T1000 (cell line): ENCODE data around the gene GPATCH1.
"Not testable (repeated sequence)": the region's sequence is repeated elsewhere in the genome, so short reads cannot be mapped to it uniquely, and the experiment has no call there.

Experiments used
- DNase-seq: peaks from one replicate; lab custom pipeline; 2025; ENCODE audit warnings: mixed read lengths; lab: John Stamatoyannopoulos, UW

Gene GPATCH1, protein sequence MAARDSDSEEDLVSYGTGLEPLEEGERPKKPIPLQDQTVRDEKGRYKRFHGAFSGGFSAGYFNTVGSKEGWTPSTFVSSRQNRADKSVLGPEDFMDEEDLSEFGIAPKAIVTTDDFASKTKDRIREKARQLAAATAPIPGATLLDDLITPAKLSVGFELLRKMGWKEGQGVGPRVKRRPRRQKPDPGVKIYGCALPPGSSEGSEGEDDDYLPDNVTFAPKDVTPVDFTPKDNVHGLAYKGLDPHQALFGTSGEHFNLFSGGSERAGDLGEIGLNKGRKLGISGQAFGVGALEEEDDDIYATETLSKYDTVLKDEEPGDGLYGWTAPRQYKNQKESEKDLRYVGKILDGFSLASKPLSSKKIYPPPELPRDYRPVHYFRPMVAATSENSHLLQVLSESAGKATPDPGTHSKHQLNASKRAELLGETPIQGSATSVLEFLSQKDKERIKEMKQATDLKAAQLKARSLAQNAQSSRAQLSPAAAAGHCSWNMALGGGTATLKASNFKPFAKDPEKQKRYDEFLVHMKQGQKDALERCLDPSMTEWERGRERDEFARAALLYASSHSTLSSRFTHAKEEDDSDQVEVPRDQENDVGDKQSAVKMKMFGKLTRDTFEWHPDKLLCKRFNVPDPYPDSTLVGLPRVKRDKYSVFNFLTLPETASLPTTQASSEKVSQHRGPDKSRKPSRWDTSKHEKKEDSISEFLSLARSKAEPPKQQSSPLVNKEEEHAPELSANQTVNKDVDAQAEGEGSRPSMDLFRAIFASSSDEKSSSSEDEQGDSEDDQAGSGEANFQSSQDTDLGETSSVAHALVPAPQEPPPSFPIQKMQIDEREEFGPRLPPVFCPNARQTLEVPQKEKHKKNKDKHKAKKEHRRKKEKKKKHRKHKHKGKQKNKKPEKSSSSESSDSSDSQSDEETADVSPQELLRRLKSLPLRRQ

DNA sequence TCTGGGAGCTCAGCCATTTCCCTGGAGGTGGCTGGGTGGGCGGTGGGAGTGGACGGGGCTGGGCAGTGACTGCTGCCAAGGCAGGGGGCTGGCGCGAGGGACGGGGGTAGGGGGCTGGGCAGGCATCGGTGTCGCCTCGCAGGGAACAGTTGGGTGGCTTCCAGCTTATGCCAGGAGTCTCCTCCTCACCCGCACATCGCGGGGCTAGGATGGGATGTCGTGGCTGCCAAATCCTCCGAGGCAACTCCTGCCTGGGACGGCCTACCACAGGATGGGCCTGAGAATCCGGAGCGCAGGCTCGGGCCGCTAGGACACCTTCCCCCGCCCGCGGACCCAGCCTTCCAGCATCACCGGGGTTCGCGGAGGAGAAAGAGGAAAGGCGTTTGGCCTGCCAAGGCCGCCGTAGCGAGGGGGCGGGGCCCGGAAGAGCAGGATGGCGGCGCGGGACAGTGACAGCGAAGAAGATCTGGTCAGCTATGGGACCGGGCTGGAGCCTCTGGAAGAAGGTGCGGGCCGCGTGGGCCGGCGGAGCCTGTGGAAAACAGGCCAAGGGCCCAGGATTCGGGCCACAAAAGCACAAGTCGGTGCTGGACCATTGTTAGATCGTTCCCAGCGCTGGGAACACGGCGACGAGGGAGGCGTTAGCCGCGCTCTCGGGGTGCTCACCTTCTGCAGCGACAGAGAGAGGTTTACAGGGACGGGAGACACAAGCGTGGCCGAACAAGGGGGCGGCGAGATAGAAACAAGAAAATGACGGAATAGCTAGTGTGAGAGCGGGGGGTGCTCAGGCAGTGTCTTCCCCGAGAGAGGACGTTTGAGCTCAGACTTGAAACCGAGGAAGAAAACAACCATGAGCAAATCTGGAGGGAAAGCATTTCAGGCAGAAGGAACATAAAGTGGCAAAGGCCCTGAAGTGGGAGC, at the start of gene GPATCH1:
GPATCH1 (plus strand) TSS at position 421 of the 921 bp plus-strand sequence; CDS start at position 434, 13 bp downstream.
- peak; percentile 83 for DNase-seq

DNA sequence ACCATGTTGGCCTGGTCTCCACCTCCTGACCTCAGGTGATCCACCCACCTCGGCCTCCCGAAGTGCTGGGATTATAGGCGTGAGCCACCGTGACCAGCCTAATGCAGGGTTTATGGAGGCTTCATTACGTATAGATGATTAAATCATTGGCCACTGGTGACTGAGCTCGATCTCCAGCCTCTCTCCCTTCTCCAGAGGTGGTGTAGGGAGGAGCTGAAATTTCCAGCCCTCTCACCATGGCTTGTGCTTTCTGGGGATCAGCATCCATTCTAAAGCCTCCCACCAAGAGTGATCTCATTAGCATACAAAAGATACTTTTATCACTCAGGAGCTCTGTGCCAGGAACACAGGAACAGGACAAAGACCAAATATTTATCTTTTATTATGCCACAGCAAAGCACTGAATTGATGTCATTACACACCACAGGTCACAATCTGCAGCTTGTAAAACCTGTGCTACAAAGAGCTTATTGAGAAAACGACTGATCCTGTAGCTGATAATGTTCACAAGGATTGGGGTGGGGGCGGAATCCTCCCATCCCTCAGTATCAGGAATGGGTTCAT, 48.7 kb upstream of the GPATCH1 start:
- no peak for DNase-seq

DNA sequence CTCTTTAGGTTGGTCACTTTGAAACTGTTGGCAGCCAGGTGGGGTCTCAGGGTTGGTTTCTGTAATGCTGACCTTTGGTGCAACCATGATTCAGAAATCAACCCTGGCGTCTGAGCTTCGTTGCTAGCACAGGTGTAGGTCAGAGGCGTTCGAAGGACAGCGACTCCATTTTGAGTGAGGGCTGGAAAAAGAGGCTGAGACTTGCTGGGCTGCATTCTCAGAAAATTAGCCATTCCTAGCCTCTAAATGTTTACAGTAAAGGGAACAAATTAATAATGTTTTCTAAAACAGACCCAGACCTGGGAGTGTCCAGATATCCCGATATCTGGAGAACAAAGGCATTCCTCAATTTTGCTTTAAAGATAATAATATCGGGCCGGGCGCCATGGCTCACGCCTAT, 45.5 kb upstream of the GPATCH1 start:
- DNase-seq = no peak

DNA sequence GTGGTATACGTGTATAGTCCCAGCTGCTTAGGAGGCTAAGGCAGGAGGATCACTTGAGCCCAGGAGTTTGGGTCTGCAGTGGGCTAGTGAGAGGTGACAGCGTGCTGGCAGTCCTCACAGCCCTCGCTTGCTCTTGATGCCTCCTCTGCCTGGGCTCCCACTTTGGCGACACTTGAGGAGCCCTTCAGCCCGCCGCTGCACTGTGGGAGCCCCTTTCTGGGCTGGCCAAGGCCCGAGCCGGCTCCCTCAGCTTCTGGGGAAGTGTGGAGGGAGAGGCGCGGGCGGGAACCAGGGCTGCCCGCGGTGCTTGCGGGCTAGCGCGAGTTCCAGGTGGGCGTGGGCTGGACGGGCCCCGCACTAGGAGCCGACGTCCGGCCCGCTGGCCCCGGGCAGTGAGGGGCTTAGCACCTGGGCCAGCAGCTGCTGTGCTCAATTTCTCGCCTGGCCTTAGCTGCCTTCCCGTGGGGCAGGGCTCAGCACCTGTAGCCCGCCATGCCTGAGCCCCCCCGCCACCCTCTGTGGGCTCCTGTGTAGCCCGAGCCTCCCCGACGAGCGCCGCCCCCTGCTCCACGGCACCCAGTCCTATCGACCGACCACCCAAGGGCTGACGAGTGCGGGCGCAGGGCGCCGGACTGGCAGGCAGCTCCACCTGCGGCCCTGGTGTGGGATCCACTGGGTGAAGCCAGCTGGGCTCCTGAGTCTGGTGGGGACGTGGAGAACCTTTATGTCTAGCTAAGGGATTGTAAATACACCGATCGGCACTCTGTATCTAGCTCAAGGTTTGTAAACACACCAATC, 44.4 kb upstream of the GPATCH1 start:
- DNase-seq = not testable (repeated sequence)

DNA sequence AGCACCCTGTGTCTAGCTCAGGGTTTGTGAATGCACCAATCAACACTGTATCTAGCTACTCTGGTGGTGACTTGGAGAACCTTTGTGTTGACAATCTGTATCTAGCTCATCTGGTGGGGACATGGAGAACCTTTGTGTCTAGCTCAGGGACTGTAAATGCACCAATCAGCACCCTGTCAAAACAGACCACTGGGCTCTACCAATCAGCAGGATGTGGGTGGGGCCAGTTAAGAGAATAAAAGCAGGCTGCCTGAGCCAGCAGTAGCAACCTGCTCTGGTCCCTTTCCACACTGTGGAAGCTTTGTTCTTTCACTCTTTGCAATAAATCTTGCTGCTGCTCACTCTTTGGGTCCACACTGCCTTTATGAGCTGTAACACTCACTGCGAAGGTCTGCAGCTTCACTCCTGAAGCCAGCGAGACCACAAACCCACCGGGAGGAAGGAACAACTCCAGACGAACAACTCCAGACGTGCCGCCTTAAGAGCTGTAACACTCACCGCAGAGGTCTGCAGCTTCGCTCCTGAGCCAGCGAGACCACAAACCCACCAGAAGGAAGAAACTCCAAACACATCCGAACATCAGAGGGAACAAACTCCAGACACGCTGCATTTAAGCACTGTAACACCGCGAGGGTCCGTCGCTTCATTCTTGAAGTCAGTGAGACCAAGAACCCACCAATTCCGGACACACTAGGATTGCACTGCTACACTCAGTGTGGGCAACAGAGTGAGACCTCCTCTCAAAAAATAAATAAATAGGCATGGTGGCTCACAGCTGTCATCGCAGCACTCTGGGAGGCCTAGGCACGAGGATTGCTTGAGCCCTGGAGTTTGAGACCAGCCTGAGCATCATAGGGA, 43.6 kb upstream of the GPATCH1 start:
- not testable (repeated sequence) for DNase-seq

DNA sequence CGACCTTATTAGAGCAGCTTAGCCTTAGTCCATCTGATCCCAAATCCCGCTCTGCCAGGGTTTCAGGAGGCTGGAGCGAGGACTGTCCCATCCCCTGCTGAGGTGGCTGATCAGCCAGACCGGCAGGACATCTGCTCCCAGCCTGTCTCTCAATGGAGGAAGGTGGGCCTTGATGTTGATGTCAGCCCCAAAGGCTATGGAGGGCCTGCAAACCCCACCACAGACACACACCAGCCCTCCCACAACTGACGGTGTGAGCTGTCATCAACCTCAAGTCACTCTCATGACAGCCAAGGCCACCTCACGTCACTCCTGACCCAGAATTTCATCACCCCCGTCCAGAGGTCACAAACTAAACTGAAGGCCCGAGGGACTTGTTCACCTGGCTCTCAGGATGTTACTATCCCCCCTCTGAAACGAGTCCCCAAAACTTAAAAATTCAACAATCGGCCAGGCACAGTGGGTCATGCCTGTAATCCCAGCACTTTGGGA, 41.8 kb upstream of the GPATCH1 start:
- no peak for DNase-seq

DNA sequence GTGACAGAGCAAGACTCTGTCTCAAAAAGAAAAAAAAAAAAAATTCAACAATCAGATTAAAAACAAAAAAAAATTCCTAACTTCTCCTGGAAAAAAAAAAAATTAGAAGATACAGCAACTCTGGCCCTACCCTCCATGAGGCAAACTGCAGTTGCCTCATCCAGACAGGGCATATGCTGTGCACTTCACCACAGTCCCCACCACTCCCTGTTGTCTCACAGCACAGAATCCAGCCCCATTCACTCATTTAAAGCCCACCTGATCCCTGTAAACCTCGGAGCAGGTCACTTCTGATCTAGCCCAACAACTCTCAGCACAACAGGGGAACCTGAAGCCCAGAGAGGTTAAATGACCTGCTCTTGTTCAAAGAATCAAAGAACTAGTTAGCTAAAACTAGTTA, 41.2 kb upstream of the GPATCH1 start:
- no peak for DNase-seq

DNA sequence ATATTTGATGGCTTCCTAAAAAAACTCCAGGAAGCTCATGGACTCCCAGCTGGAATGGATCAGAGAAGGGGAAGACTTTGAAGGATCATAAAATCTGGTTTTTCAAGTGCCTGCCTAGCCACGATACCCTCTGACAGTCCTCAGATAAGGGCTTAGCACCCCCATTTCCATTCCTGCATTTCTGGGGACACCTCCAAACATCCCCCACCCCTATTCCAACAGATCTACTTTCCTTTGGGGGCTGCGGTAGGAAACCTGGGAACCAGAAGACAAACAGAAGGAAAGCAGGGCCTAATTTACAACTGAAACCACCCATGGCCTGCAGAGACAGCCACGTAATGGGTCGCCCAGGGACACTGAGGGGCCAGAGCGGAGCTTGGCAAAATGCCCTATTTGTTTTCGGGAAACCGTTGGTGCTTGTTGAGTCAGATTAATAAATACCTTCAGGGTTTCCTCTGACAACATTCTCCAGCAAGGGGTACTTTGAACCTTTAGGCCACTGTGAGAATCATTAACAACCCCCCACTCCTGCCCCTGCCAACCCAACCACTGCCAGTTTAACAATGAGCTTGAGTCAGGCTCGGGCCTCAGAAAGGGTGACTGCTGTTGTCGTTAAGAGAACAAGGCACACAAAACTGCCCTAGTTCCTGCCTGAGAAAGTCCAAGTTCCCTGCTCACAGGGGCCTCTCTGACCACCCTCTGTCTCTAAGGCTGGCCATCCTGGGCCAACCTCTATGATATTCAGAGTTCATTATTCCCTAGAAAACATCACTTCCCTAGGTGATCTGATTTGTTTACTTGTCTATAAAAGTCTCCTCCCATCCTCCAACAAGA, 39.8 kb upstream of the GPATCH1 start:
- peak; percentile 80 for DNase-seq

DNA sequence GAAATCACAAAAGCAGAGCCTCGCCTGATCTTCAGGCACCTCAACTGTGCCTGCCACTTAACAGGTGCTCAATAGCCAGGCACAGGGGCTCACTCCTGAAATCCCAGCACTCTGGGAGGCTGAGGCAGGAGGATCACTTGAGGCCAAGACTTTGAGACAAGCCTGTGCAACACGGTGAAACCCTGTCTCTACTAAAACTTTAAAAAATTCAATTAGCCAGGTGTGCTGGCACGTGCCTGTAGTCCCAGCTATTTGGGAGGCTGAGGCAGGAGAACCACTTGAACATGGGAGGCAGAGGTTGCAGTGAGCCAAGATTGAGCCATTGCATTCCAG, 39.2 kb upstream of the GPATCH1 start:
- DNase-seq = not testable (repeated sequence)

DNA sequence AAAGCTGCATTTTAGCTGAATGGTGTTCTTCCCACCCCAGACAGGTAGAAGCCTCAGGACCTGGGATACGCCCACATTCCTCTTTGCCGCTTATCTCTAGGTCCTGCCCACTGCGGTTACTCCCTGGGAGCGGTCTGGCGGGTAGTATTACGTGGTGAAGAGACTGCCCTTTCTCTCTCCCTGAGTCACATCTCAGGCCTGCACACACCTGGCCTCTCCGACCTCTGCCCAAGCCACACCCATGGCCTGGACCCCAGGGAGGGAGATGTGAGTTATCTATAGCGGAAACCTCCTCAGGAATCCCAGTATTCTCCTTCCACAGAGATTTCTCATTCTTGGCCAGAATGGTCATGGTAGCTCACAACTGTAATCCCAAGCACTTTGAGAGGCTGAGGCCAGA, 33.6 kb upstream of the GPATCH1 start:
- DNase-seq = no peak

DNA sequence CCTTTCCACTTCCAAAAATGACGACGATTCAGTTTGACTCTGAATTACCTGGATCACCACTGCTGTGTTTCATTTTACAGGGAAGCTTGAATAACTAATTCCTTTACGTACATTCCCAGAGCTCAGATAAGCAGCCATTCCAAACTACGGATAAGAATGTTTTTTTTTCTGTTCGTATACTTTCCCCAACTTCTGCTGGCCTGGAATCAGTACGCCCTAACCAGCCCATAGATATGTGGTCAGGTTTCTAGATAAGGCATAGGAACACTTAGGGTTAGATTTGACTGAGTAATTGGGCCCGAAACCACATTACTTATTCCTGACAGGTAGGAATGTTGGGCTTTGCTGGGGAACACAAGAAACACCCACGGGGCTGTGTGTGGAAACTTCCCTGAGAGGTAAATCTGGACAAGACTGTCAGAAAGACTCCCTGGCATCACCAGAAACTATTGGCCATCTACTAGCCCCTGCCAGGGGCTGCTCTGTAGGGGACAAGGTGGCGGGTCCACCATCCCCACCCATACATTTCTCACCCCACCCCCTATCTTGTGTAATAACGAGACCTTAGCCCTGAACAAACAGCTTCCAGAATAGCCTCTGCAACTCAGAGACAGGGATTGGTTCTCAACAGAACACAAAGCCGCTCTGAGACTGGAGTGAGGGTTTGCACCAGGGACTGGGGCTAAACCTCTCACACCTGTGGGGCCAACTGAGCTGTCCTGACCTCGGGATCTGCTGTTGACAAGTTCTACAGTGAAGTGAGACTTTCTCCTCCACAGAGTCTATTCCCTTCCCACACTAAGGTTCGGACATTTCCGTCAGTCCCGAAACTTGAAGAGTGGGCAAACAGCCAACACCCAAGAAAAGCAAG, 31.9 kb upstream of the GPATCH1 start:
- no peak for DNase-seq

DNA sequence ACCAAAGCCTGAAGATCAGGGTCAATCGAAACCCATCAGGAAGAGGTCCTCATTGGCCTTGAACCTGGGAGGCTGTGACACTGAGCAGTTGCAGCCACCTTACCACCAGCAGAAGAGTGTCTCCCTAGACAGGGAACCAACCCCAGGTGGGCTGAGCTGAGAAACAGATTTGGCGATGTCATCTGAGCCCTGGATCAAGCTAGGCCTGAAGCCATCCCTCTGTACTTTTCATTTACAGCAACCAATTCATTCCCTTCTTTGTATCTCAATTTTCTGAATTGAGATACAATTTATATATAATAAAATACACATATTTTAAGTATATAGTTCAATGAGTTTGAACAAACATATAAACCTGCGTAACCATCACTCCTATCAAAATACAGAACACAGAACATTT, 30.9 kb upstream of the GPATCH1 start:
- no peak for DNase-seq

DNA sequence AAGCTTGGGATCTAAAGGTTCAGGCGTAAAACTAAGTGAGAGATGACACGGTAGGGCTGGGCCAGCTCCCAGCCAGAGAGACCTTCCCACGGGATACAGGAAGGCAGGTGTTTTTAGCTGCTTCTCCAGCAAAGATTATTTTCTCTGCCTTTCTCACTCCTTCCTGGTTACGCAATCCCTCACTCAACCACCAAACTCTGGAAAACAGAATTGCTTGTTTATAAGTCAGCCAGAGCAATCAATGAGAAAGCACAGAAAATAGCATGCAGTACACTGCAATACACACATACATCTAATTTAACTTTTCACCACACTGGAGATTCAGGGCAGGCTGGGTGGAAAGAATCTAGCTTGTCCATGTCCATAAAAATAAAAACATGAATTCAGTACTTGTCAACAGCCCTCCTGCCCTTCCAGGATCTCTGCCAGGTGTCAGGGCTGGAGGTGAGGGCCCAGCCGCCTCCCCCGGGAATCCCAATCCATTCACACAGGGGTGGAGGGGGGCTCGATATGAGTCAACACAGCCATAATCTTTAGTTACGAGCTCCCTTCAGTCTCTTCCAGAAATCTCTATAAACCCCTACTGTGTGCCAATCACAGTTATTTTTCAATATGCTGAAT, 28.5 kb upstream of the GPATCH1 start:
- DNase-seq = no peak

DNA sequence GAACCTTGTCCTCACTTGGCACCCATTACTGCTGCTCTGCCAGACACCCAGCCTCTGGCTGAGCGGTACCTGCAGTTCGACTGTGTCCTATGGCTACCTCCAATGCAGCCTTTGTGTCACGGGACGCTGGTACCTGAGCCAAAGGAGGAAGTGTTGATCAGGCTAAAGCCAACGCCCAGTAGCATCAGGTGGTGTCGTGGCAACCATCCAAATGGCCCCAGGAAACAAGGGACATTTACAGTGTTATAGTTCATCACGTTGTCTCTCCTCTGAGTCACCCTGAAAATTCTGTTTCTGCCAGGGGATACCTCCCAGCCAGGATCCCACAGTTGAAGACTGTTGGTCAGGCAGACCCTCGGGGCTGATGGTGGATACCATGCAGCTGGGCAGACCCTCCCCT, 26.4 kb upstream of the GPATCH1 start:
- DNase-seq = no peak

DNA sequence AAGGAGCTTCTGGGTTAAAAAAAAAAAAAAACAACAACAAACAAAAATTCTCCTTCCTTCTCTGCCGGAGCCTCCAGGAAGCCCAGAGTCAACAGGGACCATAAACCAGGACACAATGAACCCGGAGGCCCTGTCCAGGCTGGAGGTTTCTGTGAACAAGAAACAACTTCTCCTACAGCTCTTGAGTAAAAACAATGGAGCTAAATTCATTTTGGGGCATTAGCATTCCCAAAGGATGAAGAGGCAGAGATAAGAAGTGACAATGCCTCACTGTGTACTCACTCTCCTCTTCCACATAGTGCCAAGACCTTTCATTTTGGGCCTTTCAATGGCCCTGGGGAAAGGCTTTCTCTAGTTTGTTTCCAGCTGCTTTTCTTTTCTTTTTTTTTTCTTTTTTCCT, 25.3 kb upstream of the GPATCH1 start:
- no peak for DNase-seq

DNA sequence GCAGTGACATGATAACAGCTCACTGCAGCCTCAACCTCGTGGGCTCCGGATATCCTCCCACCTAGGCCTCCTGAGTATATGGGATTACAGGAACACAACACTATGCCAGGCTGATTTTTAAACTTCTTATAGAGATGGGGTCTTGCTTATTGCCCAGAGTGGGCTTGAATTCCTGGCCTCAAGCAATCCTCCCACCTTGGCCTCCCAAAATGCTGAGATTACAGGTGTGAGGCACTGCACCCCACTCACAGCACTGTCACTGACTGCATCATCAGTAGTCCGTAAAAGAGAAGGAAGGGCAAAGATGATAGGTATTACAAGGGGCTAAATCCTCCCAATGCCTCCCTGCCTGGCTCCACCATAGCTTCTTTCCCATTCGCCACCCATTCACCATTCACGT, 20.4 kb upstream of the GPATCH1 start:
- DNase-seq = no peak

DNA sequence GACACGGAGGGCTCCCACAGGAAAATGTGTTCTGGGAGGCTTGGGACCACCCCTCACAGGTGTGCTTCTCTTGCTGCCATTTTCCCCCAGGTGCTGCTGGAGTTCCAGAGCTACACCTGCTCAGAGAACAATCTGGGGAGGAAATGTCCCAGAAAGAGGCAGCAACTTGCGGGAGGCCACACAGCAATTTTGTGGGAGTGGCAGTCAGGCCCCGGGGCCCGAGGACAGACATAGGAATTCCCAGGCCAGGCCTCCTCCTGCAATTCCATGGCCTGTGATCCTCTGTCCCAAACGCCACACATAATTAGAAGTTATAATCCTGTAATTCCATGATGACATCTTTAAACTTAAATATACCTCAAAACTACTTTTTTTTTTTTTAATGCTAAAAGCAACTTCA, 18.1 kb upstream of the GPATCH1 start:
- DNase-seq = no peak
